Activated naive CD8-positive, alpha-beta T cell (primary cell): Measurements from ENCODE around the gene CEMIP.

Experiments
- H3K27ac Mint-ChIP-seq: one replicate; pipeline ENCODE4 v1.8.0; 2021; ENCODE audit warnings: mixed read lengths
- H3K27me3 Mint-ChIP-seq: one replicate; pipeline ENCODE4 v1.8.0; 2021; ENCODE audit warnings: mixed read lengths
- H3K36me3 Mint-ChIP-seq: one replicate; pipeline ENCODE4 v1.8.0; 2021; ENCODE audit warnings: mixed read lengths
- H3K4me1 Mint-ChIP-seq: one replicate; pipeline ENCODE4 v1.8.0; 2021; ENCODE audit warnings: low read depth, mixed read lengths
- H3K4me3 Mint-ChIP-seq: one replicate; pipeline ENCODE4 v1.8.0; 2021; ENCODE audit warnings: mild to moderate bottlenecking, mixed read lengths
- H3K9me3 Mint-ChIP-seq: one replicate; pipeline ENCODE4 v1.8.0; 2021; ENCODE audit warnings: low read depth, mixed read lengths

Gene CEMIP

GRCh38 chr15:80769829-80770705 is 9.1 kb upstream of the CEMIP start:
- Mint-ChIP-seq H3K27me3 (peaks cover 8% of the 10 kb centered on the region), H3K36me3 (no peaks in the 10 kb centered on the region), H3K4me1 (no peaks in the 10 kb centered on the region), H3K9me3 (no peaks in the 10 kb centered on the region), H3K4me3 (no peak overlapping the region), H3K27ac (no peak overlapping the region)

- H3K4me3 Mint-ChIP-seq = no peak overlapping the region
- no peaks in the 10 kb centered on the region for H3K36me3 Mint-ChIP-seq
- H3K4me1 Mint-ChIP-seq = no peaks in the 10 kb centered on the region
- H3K9me3 Mint-ChIP-seq = no peaks in the 10 kb centered on the region
- peaks cover 13% of the 10 kb centered on the region for H3K27me3 Mint-ChIP-seq
- no peak overlapping the region for H3K27ac Mint-ChIP-seq
Measured at GRCh38 chr15:80773122-80773551, 6.0 kb upstream of the CEMIP start.

DNA sequence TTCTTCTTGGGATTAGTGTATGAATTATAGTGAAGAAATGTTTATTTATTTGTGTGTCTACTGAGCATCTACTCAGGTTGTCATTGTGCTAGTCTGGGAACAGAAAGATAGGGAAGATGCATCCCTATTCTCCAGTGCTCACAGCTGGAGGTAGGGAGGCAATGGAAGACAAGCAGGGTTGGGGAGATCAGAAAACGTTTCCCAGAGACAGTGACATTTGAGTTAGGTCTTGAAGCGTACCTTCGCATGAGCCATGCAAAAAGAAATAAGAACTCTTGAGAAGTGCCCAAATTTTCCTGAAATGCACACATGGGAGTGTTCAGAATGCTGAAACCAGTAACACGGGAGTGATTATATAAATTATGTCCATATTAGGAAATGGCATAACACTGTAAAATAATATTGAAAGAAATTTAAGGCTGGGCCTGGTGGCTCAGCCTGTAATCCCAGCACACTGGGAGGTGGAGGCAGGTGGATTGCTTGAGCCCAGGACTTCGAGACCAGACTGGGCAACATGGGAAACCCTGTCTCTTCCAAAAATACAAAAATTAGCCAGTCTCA is 5.3 kb upstream of the CEMIP start:
- Mint-ChIP-seq H3K27ac (no peak overlapping the region), H3K27me3 (peaks cover 17% of the 10 kb centered on the region), H3K36me3 (no peaks in the 10 kb centered on the region), H3K9me3 (no peaks in the 10 kb centered on the region), H3K4me1 (no peaks in the 10 kb centered on the region), H3K4me3 (no peak overlapping the region)

- no peaks in the 10 kb centered on the region for H3K36me3 Mint-ChIP-seq
- no peak overlapping the region for H3K4me3 Mint-ChIP-seq
- no peaks in the 10 kb centered on the region for H3K9me3 Mint-ChIP-seq
- H3K27ac Mint-ChIP-seq = no peak overlapping the region
- no peaks in the 10 kb centered on the region for H3K4me1 Mint-ChIP-seq
- H3K27me3 Mint-ChIP-seq = peaks cover 15% of the 10 kb centered on the region
Measured at GRCh38 chr15:80774486-80774885, 4.7 kb upstream of the CEMIP start.

- Mint-ChIP-seq H3K27ac (no peak overlapping the region), H3K9me3 (no peaks in the 10 kb centered on the region), H3K4me1 (peaks cover 7% of the 10 kb centered on the region), H3K4me3 (no peak overlapping the region), H3K36me3 (no peaks in the 10 kb centered on the region), H3K27me3 (peaks cover 22% of the 10 kb centered on the region)
Measured at GRCh38 chr15:80775338-80775737, 3.8 kb upstream of the CEMIP start.

GRCh38 chr15:80776420-80777045 is 2.6 kb upstream of the CEMIP start:
- H3K36me3 Mint-ChIP-seq = no peaks in the 10 kb centered on the region
- H3K27me3 Mint-ChIP-seq = peaks cover 23% of the 10 kb centered on the region
- no peak overlapping the region for H3K27ac Mint-ChIP-seq
- no peaks in the 10 kb centered on the region for H3K9me3 Mint-ChIP-seq
- no peak overlapping the region for H3K4me3 Mint-ChIP-seq
- H3K4me1 Mint-ChIP-seq = peaks cover 7% of the 10 kb centered on the region

DNA sequence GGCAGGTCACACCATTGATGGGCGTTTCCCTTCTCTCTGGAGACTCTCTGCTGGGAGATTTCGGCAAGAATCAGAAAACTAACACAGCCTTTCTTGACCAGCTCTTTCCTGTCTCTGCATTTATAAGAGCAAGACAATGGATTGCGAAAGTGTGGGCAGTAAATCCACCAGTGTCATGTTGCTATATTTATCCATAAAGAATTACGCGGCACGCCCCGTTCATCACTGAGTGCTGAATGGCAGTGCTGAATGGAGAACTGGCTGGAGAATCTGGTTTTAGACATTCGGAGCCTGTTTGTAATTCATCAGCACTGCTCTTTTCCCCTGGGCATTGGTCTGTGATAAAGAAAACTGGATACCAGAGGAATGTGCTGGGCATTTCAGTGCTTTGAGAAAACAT is 2.0 kb upstream of the CEMIP start:
- Mint-ChIP-seq H3K27me3 (peaks cover 29% of the 10 kb centered on the region), H3K4me3 (no peak overlapping the region), H3K9me3 (no peaks in the 10 kb centered on the region), H3K4me1 (peaks cover 7% of the 10 kb centered on the region), H3K36me3 (no peaks in the 10 kb centered on the region), H3K27ac (no peak overlapping the region)

- no peak overlapping the region for H3K27ac Mint-ChIP-seq
Measured at GRCh38 chr15:80777826-80778620, 1.1 kb upstream of the CEMIP start.

DNA sequence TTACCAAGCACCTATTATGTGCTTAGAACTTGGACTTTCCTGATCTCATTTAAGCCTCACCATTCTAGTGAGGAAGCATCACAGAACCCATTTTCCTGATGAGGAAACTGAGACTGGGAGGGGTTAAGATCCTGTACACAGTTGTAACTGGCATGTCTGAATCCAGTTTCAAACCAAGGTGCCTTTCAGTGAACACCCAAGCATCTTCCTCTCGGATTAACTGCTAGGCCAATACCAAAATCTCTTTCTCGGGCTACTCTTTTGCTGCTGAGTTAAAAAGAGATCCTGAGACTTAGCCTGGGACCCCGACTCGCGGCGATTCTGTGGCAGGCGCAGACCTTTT is 578 bp upstream of the CEMIP start:
- Mint-ChIP-seq H3K27me3 (peaks cover 30% of the 10 kb centered on the region), H3K36me3 (no peaks in the 10 kb centered on the region), H3K4me1 (peaks cover 16% of the 10 kb centered on the region), H3K9me3 (no peaks in the 10 kb centered on the region), H3K4me3 (no peak overlapping the region), H3K27ac (no peak overlapping the region)

More at GRCh38 chr15:80777826-80778620, 1.1 kb upstream of the CEMIP start:
- no peaks in the 10 kb centered on the region for H3K36me3 Mint-ChIP-seq
- H3K4me3 Mint-ChIP-seq = peak overlapping the region; percentile 33
- peaks cover 30% of the 10 kb centered on the region for H3K27me3 Mint-ChIP-seq
- peaks cover 11% of the 10 kb centered on the region for H3K4me1 Mint-ChIP-seq
- H3K9me3 Mint-ChIP-seq = no peaks in the 10 kb centered on the region

DNA sequence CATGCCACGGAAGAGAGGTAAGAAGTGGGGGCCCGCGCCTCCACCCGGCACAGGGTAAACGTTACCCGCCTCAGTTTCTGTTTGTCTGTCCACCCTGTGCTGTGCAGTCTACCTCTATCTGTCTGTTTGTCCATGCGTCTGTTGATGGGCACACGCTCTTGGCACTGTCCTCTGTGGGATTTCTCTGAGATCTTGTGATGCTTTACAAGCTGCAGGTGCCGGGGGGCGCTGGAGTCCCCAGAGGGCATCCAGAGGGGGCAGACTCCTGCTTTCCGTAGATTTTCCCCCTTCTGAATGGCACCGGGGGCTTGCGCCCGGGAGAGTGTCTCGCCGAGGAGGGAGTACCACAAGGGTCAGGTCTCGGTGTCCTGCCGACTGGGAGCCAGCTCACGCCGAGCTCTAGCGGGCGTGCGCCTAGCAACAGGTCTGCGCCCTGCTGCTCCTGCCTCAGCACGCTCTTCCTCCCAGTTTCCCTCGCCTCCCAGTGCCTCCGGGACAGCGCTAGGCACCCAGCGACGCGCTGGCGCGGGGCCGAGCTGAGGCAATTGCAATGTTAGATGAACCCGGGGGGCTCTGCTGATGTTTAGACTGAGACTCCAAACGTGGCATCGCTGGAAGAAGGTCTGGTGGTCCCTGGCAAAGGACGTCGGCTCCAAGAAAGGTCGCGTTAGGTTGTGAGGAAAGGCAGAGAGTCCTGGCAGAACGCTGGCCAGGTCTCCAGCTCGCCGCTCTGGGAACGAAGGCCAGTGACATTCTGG is 667 bp downstream of the CEMIP start:
- peaks cover 29% of the 10 kb centered on the region for H3K27me3 Mint-ChIP-seq
- H3K4me1 Mint-ChIP-seq = peaks cover 19% of the 10 kb centered on the region
- H3K27ac Mint-ChIP-seq = no peak overlapping the region
- H3K36me3 Mint-ChIP-seq = no peaks in the 10 kb centered on the region
- no peaks in the 10 kb centered on the region for H3K9me3 Mint-ChIP-seq
- peak overlapping the region; percentile 73 for H3K4me3 Mint-ChIP-seq

DNA sequence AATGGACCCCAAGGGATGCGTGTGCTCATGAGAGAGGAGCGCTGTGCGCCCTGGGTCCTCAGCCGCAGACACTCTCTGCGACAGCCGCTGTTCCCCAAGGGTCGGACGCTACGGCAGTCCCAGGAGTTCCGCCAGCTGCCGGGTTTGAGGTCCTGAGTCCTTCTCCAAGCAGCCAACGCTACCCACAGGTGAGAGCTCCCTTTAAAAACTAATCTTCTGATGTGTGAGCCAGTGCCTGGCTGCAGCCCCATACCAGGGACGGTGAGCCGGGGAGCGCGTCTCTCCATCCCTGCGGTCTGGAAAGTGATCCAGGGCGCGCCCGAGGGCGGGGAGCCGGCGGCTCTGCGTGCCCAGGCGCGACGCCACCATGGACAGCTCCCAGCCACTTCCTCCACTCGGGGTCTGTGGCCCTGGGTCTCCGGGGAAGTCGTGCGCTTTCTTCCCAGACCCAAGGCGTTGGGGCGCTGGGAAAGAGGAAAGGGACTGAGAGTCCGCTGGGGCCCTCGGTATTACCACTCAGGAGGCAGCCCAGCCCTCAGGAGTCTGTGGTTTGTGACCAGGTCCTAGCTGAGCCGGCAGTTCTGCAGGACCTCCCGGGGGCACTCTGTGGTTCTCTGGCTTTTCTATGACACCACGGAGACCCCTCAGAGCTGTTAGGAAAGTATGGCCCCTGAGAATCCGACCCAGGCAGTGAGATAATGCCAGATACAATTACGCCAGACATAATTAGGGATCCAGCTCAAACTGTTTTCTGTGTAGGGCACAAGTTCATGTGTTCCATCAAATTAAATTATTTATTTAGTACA is 1.4 kb downstream of the CEMIP start:
- H3K4me3 Mint-ChIP-seq = peak overlapping the region; percentile 73
- no peaks in the 10 kb centered on the region for H3K36me3 Mint-ChIP-seq
- H3K9me3 Mint-ChIP-seq = no peaks in the 10 kb centered on the region
- H3K27me3 Mint-ChIP-seq = peaks cover 29% of the 10 kb centered on the region
- H3K4me1 Mint-ChIP-seq = peaks cover 19% of the 10 kb centered on the region
- no peak overlapping the region for H3K27ac Mint-ChIP-seq

GRCh38 chr15:80783260-80783659 is 4.1 kb downstream of the CEMIP start:
- Mint-ChIP-seq H3K9me3 (no peaks in the 10 kb centered on the region), H3K36me3 (no peaks in the 10 kb centered on the region), H3K27ac (no peak overlapping the region), H3K27me3 (peaks cover 22% of the 10 kb centered on the region), H3K4me3 (no peak overlapping the region), H3K4me1 (peaks cover 19% of the 10 kb centered on the region)

GRCh38 chr15:80785335-80785734 is 6.2 kb downstream of the CEMIP start:
- H3K27me3 Mint-ChIP-seq = peaks cover 10% of the 10 kb centered on the region
- no peaks in the 10 kb centered on the region for H3K9me3 Mint-ChIP-seq
- no peak overlapping the region for H3K27ac Mint-ChIP-seq
- no peak overlapping the region for H3K4me3 Mint-ChIP-seq
- peaks cover 12% of the 10 kb centered on the region for H3K4me1 Mint-ChIP-seq
- no peaks in the 10 kb centered on the region for H3K36me3 Mint-ChIP-seq
